Brain microvascular endothelial cell (primary cell): ENCODE data around the gene ZSWIM3.
A peak's percentile ranks its signal among the peaks of the same experiment; 100 is the strongest.

ENCODE experiments used
- DNase-seq: peaks from one replicate; pipeline ENCODE4 v3.0.0-alpha.2; 2020
- H3K27ac ChIP-seq: fragments of 250-450 bp; sonication (Bioruptor Pico); 2 replicates; pipeline ENCODE4 v1.5.1; 2020; ENCODE audit warnings: mild to moderate bottlenecking, moderate library complexity
- H3K27me3 ChIP-seq: fragments of 250-450 bp; sonication (Bioruptor Pico); replicated peaks from 2 replicates; pipeline ENCODE4 v1.5.1; 2020; ENCODE audit warnings: mild to moderate bottlenecking
- H3K36me3 ChIP-seq: fragments of 250-450 bp; sonication (Bioruptor Pico); replicated peaks from 2 replicates; pipeline ENCODE4 v1.5.1; 2020; ENCODE audit warnings: mild to moderate bottlenecking
- H3K4me3 ChIP-seq: 2 replicates; pipeline ENCODE4 v1.5.1; 2011; ENCODE audit warnings: low read depth, mild to moderate bottlenecking, control low read depth, low read length, moderate library complexity
- in situ Hi-C: cut with HindIII; loops from 2 replicates; pipeline ENCODE4 v1.10.0; 2017; ENCODE audit warnings: low sequenced_read_pairs, low pct_ligation_motif_present
- TF ChIP-seq, protein P1 (sequence below): IDR thresholded peaks from 2 replicates; pipeline ENCODE4 v1.5.1; 2011; ENCODE audit warnings: low read depth, mild to moderate bottlenecking, moderate library complexity, low read length, control low read depth, inconsistent platforms; ENCODE audit errors: missing control alignments

ZSWIM3 gene

DNA sequence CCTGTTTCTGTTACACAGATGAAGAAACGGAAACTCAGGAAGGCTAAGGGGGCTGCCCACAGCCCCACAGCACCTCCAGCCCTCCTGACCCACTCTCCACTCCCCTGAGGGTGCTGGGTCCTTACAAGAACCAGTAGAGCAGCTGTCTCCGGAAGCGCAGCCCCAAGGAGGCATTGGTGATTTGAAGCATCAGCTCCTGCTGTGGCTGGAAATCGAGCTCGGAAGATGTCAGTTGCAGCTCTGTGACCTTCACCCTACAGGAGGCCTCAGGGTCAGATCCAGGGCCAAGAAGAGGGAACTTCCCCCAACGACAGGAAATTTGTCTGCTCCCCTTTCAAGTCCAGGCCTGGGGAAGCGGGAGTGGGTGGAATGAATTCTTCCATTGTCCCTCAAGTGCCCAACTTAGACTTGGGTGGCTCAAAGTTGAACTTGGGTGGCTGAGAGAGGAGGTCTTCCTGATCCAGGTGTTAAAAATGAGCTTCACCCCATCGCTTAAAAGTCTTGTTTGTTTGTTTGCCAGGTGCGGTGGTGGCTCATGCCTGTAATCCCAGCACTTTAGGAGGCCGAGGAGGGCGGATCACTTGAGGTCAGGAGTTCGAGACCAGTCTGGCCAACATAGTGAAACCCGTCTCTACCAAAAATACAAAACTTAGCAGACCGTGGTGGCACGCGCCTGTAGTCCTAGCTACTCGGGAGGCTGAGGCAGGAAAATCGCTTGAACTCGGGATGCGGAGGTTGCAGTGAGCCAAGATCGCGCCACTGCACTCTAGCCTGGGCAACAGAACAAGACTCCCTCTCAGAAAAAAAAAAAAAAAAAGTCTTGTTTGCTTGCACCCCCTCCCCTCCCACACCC lies 52.6 kb downstream of the ZSWIM3 start:
- Histone ChIP-seq H3K36me3 (no peaks in the 10 kb centered on the region), H3K4me3 (peak overlapping the region; percentile 29), H3K27me3 (no peaks in the 10 kb centered on the region), H3K27ac (no peak overlapping the region)
- DNase-seq: no peak
- TF ChIP-seq, protein P1, sequence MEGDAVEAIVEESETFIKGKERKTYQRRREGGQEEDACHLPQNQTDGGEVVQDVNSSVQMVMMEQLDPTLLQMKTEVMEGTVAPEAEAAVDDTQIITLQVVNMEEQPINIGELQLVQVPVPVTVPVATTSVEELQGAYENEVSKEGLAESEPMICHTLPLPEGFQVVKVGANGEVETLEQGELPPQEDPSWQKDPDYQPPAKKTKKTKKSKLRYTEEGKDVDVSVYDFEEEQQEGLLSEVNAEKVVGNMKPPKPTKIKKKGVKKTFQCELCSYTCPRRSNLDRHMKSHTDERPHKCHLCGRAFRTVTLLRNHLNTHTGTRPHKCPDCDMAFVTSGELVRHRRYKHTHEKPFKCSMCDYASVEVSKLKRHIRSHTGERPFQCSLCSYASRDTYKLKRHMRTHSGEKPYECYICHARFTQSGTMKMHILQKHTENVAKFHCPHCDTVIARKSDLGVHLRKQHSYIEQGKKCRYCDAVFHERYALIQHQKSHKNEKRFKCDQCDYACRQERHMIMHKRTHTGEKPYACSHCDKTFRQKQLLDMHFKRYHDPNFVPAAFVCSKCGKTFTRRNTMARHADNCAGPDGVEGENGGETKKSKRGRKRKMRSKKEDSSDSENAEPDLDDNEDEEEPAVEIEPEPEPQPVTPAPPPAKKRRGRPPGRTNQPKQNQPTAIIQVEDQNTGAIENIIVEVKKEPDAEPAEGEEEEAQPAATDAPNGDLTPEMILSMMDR: no peak
- in situ Hi-C loops: no loop called here

DNA sequence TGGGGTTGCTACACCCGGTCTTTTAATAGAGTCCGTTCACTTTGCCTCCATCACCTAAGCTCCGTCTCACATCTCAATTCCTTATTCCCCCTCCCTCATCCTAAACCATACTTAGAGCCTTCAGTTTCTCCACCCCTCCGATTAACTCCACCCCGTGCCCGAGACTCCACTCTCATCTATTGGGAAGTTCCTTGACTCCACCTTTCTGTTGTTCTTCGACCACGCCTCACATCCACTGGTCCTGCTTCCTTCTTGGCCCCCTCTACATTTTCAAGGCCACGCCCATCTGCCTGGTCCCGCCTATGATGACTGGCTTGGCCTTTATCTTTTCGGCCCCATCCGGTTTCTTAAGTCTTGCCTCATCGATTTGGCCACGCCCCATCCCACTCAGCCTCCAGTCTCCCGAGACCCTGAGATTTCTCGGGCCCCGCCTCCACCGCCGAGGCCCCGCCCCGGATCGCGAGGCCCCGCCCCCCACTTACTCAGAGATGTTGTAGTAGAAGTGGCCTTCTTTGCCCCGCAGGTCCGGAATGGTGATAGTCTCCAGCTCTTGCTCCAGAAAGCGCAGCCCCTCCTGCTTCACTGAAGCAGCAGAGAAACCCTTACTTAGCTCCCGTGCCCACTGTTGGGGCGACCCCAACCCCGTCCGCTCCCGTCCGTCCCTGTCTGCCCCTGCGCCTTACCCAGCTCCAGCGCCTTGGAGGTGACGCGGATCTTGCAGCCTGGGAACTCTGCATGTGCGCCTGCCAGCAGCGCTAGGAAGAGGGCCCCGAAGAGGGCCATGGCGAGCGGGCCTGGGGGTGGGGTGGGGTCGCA lies 53.5 kb downstream of the ZSWIM3 start:
- peak; percentile 100 for DNase-seq
- Histone ChIP-seq H3K4me3 (peak overlapping the region; percentile 60), H3K36me3 (no peaks in the 10 kb centered on the region), H3K27ac (peak overlapping the region; percentile 70), H3K27me3 (no peaks in the 10 kb centered on the region)
- in situ Hi-C loops: no loop called here
- TF ChIP-seq, protein P1: no peak

DNA sequence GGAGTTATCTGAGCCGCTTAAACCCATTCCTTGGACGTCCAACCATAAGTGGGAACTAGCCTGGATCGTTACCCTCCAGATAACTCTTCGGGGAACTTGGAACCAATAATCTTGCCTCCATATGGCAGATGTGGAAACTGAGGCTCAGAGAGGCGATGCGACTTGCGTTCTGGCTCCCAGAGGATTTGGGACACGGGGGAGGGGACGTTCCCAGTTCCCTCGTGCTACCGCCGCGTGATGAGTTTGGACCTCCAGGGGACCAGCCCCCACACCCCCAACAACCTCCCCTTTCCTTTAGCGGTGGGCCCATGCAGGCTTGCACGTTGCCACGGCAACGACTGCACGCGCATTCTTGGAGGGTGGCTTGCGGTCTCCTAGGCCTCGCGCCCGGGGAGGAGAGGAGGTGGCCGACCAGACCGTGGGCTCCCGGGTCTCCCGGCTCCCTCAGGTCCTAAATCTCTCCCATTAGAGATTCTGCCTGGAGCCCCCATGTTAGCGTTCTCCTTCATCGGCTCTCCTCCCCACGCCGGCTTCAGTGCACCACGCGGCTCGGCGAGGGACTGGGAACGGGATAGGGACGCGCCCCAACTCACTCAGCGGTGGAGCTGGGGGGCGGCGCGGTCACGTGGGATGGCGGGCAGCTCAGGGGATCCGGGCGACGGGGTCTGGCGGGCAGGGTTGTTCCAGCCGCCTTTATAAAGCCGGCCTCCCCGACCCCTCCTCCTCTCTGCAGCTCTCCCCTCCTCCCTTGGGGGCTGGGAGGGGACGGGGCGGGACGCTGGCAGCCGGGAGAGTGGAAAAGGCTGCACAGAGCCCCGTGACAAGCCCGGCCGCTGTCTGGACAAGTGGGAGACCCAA lies 54.3 kb downstream of the ZSWIM3 start, which contains the start of gene PLTP:
Gene PLTP, minus strand, starts transcription at position 670 of the 858 bp plus-strand sequence. CDS start 703 bp downstream, outside the sequence.
- Histone ChIP-seq H3K27me3 (no peaks in the 10 kb centered on the region), H3K4me3 (peak within 1 kb of the TSS; percentile 60), H3K27ac (peak within 1 kb of the TSS; percentile 70), H3K36me3 (no peaks in the 10 kb centered on the region)
- DNase-seq: peak; percentile 40
- TF ChIP-seq, protein P1: no peak
- in situ Hi-C loops: no loop called here

DNA sequence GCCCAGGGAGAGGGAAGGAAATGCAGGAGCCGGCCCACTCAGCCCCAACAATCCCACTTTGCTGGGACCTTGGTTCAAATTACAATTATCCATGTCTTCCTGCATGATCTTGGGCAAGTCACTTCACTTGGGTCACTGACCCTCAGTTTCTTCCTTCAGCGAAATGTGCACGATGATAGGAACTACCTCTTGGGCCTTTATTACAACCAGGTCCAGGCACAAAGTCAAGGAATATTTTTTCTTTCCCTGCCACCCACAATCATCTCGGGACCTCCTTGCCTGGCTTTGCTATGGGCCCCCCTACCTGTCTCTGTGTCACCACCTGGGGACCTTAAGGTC lies 54.9 kb downstream of the ZSWIM3 start:
- TF ChIP-seq, protein P1: no peak
- in situ Hi-C loops: no loop called here
- Histone ChIP-seq H3K4me3 (peak overlapping the region; percentile 60), H3K36me3 (no peaks in the 10 kb centered on the region), H3K27ac (no peak overlapping the region), H3K27me3 (no peaks in the 10 kb centered on the region)
- no peak for DNase-seq

DNA sequence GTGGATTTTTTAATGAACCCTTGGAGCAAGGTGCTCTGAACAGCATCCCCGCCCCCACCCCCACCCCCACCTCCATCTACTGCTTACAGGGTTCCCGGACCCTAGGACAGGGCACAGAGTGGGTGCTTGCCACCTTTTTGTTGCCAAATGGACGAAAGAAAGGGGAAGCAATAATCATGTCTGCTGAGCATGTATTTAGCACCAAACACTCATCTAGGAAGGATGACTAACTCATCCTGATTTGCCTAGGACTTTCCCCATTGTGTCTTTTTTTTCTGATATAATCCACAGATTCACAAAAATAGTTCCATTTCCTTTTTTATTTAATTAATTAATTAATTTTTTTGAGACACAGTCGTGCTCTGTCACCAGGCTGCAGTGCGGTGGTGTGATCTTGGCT lies 55.7 kb downstream of the ZSWIM3 start:
- H3K27me3 ChIP-seq: no peaks in the 10 kb centered on the region
- no peak overlapping the region for H3K27ac ChIP-seq
- TF ChIP-seq, protein P1: no peak
- DNase-seq: no peak
- in situ Hi-C loops: no loop called here
- no peaks in the 10 kb centered on the region for H3K36me3 ChIP-seq
- H3K4me3 ChIP-seq: no peak overlapping the region
